ENCODE measurements around the gene FAF1. TPM values are rescaled to one million over a fixed set of nuclear protein-coding genes. Genes with fewer than 3 reads are reported as not detected.

The FAF1 gene
- total and polyA plus RNA-seq, 8 donors: 20.1 to 144 (median 27.4) TPM

GRCh38 chr1:50422675-50422945, 537.5 kb downstream of the FAF1 start:
- Histone ChIP-seq H3K4me1 (peaks cover 62 to 96% (median 81%) of the 10 kb centered on the region in 4 donors), H3K9me3 (peaks cover 0 to 13% (median 0%) of the 10 kb centered on the region in 4 donors), H3K36me3 (no peaks in the 10 kb centered on the region), H3K27ac (no peak overlapping the region), H3K4me3 (peak overlapping the region in 2 of 4 donors; percentile 43 to 44), H3K27me3 (peaks cover 78 to 100% (median 100%) of the 10 kb centered on the region in 3 donors)
- intact Hi-C loops (cut with DNase I; ENCODE audit: low total_unique reads): no loop called here
- WGBS, 5 donors: 0 to 13% (median 9%) methylated on average over 3 to 21 of the region's 21 CpGs
- no peak for DNase-seq
- no peak for TF ChIP-seq EP300 (IDR thresholded peaks at IDR 0.05)
- no peak for TF ChIP-seq POLR2AphosphoS5 (IDR thresholded peaks at IDR 0.05)
- TF ChIP-seq CTCF (IDR thresholded peaks at IDR 0.05): no peak
- no peak for TF ChIP-seq POLR2A (IDR thresholded peaks at IDR 0.05)

GRCh38 chr1:50421768-50422674, 538.0 kb downstream of the FAF1 start:
- WGBS, 5 donors: 17 to 24% (median 22%) methylated on average over 27 of the region's 27 CpGs
- peaks cover 0 to 13% (median 0%) of the 10 kb centered on the region in 4 donors for H3K9me3 ChIP-seq
- H3K27me3 ChIP-seq: peaks cover 79 to 100% (median 100%) of the 10 kb centered on the region in 3 donors
- no peak for DNase-seq
- TF ChIP-seq POLR2A (IDR thresholded peaks at IDR 0.05) (no peak), EP300 (IDR thresholded peaks at IDR 0.05) (no peak), CTCF (IDR thresholded peaks at IDR 0.05) (no peak), POLR2AphosphoS5 (IDR thresholded peaks at IDR 0.05) (no peak)
- intact Hi-C loops (cut with DNase I; ENCODE audit: low total_unique reads): no loop called here
- H3K4me3 ChIP-seq: no peak overlapping the region
- H3K4me1 ChIP-seq: peaks cover 64 to 96% (median 81%) of the 10 kb centered on the region in 4 donors
- no peak overlapping the region for H3K27ac ChIP-seq
- no peaks in the 10 kb centered on the region for H3K36me3 ChIP-seq

GRCh38 chr1:50421366-50421748, 538.7 kb downstream of the FAF1 start:
- Histone ChIP-seq H3K27ac (no peak overlapping the region), H3K4me3 (peak overlapping the region in 1 of 4 donors; percentile 22), H3K4me1 (peaks cover 64 to 96% (median 82%) of the 10 kb centered on the region in 4 donors), H3K27me3 (peaks cover 77 to 100% (median 100%) of the 10 kb centered on the region in 3 donors), H3K36me3 (no peaks in the 10 kb centered on the region), H3K9me3 (peaks cover 0 to 13% (median 0%) of the 10 kb centered on the region in 4 donors)
- DNase-seq: no peak
- intact Hi-C loops (cut with DNase I; ENCODE audit: low total_unique reads): no loop called here
- 3 to 10% (median 7%) methylated on average over 32 to 38 of the region's 38 CpGs for WGBS, 5 donors
- no peak for TF ChIP-seq CTCF (IDR thresholded peaks at IDR 0.05)
- no peak for TF ChIP-seq POLR2AphosphoS5 (IDR thresholded peaks at IDR 0.05)
- TF ChIP-seq EP300 (IDR thresholded peaks at IDR 0.05): no peak
- no peak for TF ChIP-seq POLR2A (IDR thresholded peaks at IDR 0.05)

- Histone ChIP-seq H3K4me3 (peak overlapping the region in 1 of 4 donors; percentile 22), H3K36me3 (no peaks in the 10 kb centered on the region), H3K27ac (no peak overlapping the region), H3K9me3 (peaks cover 0 to 13% (median 0%) of the 10 kb centered on the region in 4 donors), H3K4me1 (peaks cover 68 to 96% (median 85%) of the 10 kb centered on the region in 4 donors), H3K27me3 (peaks cover 77 to 100% (median 100%) of the 10 kb centered on the region in 3 donors)
- intact Hi-C loops (cut with DNase I; ENCODE audit: low total_unique reads): no loop called here
- WGBS, 5 donors: 3 to 5% (median 4%) methylated on average over 19 to 69 of the region's 69 CpGs
- DNase-seq: peak in 1 of 2 donors; percentile 64
- TF ChIP-seq POLR2A (IDR thresholded peaks at IDR 0.05) (no peak), POLR2AphosphoS5 (IDR thresholded peaks at IDR 0.05) (no peak), EP300 (IDR thresholded peaks at IDR 0.05) (no peak), CTCF (IDR thresholded peaks at IDR 0.05) (no peak)
Observed at GRCh38 chr1:50420689-50421365, 539.2 kb downstream of the FAF1 start.
